Stomach (tissue), 4 donors: ENCODE results near the gene BSN.

ENCODE experiments used
- POLR2A ChIP-seq, 4 donors: fragments of 450-650 bp; IDR thresholded peaks; one replicate each; pipeline ENCODE4 v1.6.1; 2016; ENCODE audit warnings: antibody characterized with exemption in 4 of 4, control low read depth in 2 of 4, mild to moderate bottlenecking in 1 of 4, moderate library complexity in 1 of 4
- POLR2AphosphoS5 ChIP-seq, 3 donors: sonication (generic); formaldehyde crosslinking; IDR thresholded peaks; one replicate each; pipeline ENCODE4 v1.6.1; 2016; ENCODE audit warnings: antibody characterized with exemption in 3 of 3
- TF ChIP-seq, protein P1 (sequence below), 7 experiments: fragments of 450-650 bp in 4 of 7; fragments of 200-600 bp in 3 of 7; sonication (generic) in 3 of 7; IDR thresholded peaks; one replicate each; pipeline ENCODE4 v1.5.1; 2016 to 2019; ENCODE audit warnings: antibody characterized with exemption in 7 of 7, control low read depth in 2 of 7, mild to moderate bottlenecking in 1 of 7

GRCh38 chr3:49607796-49608195 is 53.5 kb downstream of the BSN start:
- TF ChIP-seq POLR2AphosphoS5 (IDR thresholded peaks at IDR 0.05) (no peak), POLR2A (IDR thresholded peaks at IDR 0.05) (no peak)
- TF ChIP-seq, protein P1, sequence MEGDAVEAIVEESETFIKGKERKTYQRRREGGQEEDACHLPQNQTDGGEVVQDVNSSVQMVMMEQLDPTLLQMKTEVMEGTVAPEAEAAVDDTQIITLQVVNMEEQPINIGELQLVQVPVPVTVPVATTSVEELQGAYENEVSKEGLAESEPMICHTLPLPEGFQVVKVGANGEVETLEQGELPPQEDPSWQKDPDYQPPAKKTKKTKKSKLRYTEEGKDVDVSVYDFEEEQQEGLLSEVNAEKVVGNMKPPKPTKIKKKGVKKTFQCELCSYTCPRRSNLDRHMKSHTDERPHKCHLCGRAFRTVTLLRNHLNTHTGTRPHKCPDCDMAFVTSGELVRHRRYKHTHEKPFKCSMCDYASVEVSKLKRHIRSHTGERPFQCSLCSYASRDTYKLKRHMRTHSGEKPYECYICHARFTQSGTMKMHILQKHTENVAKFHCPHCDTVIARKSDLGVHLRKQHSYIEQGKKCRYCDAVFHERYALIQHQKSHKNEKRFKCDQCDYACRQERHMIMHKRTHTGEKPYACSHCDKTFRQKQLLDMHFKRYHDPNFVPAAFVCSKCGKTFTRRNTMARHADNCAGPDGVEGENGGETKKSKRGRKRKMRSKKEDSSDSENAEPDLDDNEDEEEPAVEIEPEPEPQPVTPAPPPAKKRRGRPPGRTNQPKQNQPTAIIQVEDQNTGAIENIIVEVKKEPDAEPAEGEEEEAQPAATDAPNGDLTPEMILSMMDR (IDR thresholded peaks at IDR 0.05), result peak in 1 of 7 experiments; percentile 12
